Measurements from ENCODE around the gene MLIP.

- TF ChIP-seq POLR2AphosphoS5 (IDR thresholded peaks at IDR 0.05; ENCODE audit: low read depth) = no peak
- TF ChIP-seq EZH2 (IDR thresholded peaks at IDR 0.05; ENCODE audit: low read depth, unreplicated experiment) = no peak
- TF ChIP-seq CTCF (conservative IDR thresholded peaks at IDR 0.05; ENCODE audit: low read depth in 2 of 2) = no peak
- TF ChIP-seq REST (IDR thresholded peaks at IDR 0.05; ENCODE audit: unreplicated experiment) = no peak
- no peak for TF ChIP-seq JUNB (IDR thresholded peaks at IDR 0.05; ENCODE audit: unreplicated experiment)
- TF ChIP-seq CREB1 (CRISPR knock-in tag; IDR thresholded peaks at IDR 0.05; ENCODE audit: low read depth) = no peak
- no peak for TF ChIP-seq EZH2phosphoT487 (IDR thresholded peaks at IDR 0.05; ENCODE audit: unreplicated experiment)
- no peak for TF ChIP-seq NANOG (IDR thresholded peaks at IDR 0.05; ENCODE audit: borderline replicate concordance)
- TF ChIP-seq ZNF114 (CRISPR knock-in tag; IDR thresholded peaks at IDR 0.05) = no peak
- no peak for TF ChIP-seq STAT1 (IDR thresholded peaks at IDR 0.05; ENCODE audit: unreplicated experiment)
Observed at GRCh38 chr6:54188846-54189245, 77.6 kb downstream of the MLIP start.
